KMS-11 (cell line): ENCODE measurements around the gene GNPNAT1.

Experiments used
- H2AFZ ChIP-seq: fragments of 200-600 bp; sonication (generic); 2 replicates; pipeline ENCODE4 v1.6.1; 2016; ENCODE audit warnings: antibody characterized with exemption, mixed run types, low read depth
- H3K27ac ChIP-seq: fragments of 200-600 bp; sonication (generic); 2 replicates; pipeline ENCODE4 v1.6.1; 2016; ENCODE audit warnings: mild to moderate bottlenecking, mixed run types
- H3K27me3 ChIP-seq: fragments of 200-600 bp; sonication (generic); 2 replicates; pipeline ENCODE4 v1.6.1; 2017; ENCODE audit warnings: mild to moderate bottlenecking, low read depth, mixed run types, moderate library complexity; ENCODE audit not compliant: insufficient read depth
- H3K36me3 ChIP-seq: fragments of 200-600 bp; sonication (generic); 2 replicates; pipeline ENCODE4 v1.6.1; 2017; ENCODE audit warnings: mild to moderate bottlenecking, mixed run types; ENCODE audit not compliant: insufficient read depth
- H3K4me1 ChIP-seq: fragments of 200-600 bp; sonication (generic); 2 replicates; pipeline ENCODE4 v1.6.1; 2016; ENCODE audit warnings: mild to moderate bottlenecking, low read depth, mixed run types; ENCODE audit not compliant: poor library complexity, severe bottlenecking
- H3K4me2 ChIP-seq: fragments of 200-600 bp; sonication (generic); 2 replicates; pipeline ENCODE4 v1.7.0; 2016; ENCODE audit warnings: mild to moderate bottlenecking, mixed run types
- H3K4me3 ChIP-seq: fragments of 200-600 bp; sonication (generic); IDR thresholded peaks from 2 replicates; pipeline ENCODE4 v1.6.1; 2017; ENCODE audit warnings: low read depth, low read length, mixed read lengths; ENCODE audit not compliant: insufficient read depth
- H3K79me2 ChIP-seq: fragments of 200-600 bp; sonication (generic); 2 replicates; pipeline ENCODE4 v1.6.1; 2016; ENCODE audit warnings: low read depth, mixed run types; ENCODE audit not compliant: insufficient read depth
- H3K9ac ChIP-seq: fragments of 200-600 bp; sonication (generic); 2 replicates; pipeline ENCODE4 v1.6.1; 2016; ENCODE audit warnings: mild to moderate bottlenecking, mixed run types
- H4K20me1 ChIP-seq: fragments of 200-600 bp; sonication (generic); 2 replicates; pipeline ENCODE4 v1.6.1; 2016; ENCODE audit warnings: mild to moderate bottlenecking, mixed run types; ENCODE audit not compliant: insufficient read depth
- TF ChIP-seq, protein P1 (sequence below): fragments of 200-600 bp; sonication (generic); conservative IDR thresholded peaks from 2 replicates; pipeline ENCODE4 v1.6.1; 2017; ENCODE audit warnings: low read depth, mild to moderate bottlenecking, antibody characterized with exemption, low read length, moderate library complexity, mixed read lengths

Gene GNPNAT1

GRCh38 chr14:52798826-52799225 lies 7.4 kb upstream of the GNPNAT1 start:
- Histone ChIP-seq H3K4me3 (no peak overlapping the region), H4K20me1 (no peaks in the 10 kb centered on the region), H3K79me2 (no peaks in the 10 kb centered on the region), H3K36me3 (no peaks in the 10 kb centered on the region), H3K27ac (no peak overlapping the region), H3K4me1 (no peaks in the 10 kb centered on the region), H3K4me2 (no peak overlapping the region), H2AFZ (no peak overlapping the region), H3K9ac (no peak overlapping the region), H3K27me3 (no peaks in the 10 kb centered on the region)
- TF ChIP-seq, protein P1, sequence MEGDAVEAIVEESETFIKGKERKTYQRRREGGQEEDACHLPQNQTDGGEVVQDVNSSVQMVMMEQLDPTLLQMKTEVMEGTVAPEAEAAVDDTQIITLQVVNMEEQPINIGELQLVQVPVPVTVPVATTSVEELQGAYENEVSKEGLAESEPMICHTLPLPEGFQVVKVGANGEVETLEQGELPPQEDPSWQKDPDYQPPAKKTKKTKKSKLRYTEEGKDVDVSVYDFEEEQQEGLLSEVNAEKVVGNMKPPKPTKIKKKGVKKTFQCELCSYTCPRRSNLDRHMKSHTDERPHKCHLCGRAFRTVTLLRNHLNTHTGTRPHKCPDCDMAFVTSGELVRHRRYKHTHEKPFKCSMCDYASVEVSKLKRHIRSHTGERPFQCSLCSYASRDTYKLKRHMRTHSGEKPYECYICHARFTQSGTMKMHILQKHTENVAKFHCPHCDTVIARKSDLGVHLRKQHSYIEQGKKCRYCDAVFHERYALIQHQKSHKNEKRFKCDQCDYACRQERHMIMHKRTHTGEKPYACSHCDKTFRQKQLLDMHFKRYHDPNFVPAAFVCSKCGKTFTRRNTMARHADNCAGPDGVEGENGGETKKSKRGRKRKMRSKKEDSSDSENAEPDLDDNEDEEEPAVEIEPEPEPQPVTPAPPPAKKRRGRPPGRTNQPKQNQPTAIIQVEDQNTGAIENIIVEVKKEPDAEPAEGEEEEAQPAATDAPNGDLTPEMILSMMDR, result no peak

DNA sequence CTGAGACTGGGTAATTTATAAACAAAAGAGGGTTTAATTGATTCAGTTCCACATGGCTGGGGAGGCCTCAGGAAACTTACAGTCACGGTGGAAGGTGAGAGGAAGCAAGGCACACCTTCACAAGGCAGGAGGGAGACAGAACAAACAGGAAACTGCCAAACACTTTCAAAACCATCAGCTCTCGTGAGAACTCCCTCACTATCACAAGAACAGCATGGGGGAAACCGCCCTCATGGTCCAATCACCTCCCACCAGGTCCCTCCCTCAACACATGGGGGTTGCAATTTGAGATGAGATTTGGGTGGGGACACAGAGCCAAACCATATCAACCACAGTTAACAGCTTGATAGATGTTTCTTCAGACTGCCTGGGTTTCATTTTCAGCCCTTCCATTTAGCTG lies 6.2 kb upstream of the GNPNAT1 start:
- Histone ChIP-seq H4K20me1 (no peaks in the 10 kb centered on the region), H3K4me2 (no peak overlapping the region), H3K27me3 (no peaks in the 10 kb centered on the region), H3K9ac (no peak overlapping the region), H2AFZ (no peak overlapping the region), H3K36me3 (no peaks in the 10 kb centered on the region), H3K27ac (no peak overlapping the region), H3K4me3 (no peak overlapping the region), H3K4me1 (no peaks in the 10 kb centered on the region), H3K79me2 (no peaks in the 10 kb centered on the region)
- TF ChIP-seq, protein P1, result no peak

GRCh38 chr14:52793061-52793460 lies 1.7 kb upstream of the GNPNAT1 start:
- H3K9ac ChIP-seq, result no peak overlapping the region
- TF ChIP-seq, protein P1, result no peak
- no peak overlapping the region for H2AFZ ChIP-seq
- H3K36me3 ChIP-seq, result no peaks in the 10 kb centered on the region
- no peaks in the 10 kb centered on the region for H4K20me1 ChIP-seq
- H3K27ac ChIP-seq, result no peak overlapping the region
- no peak overlapping the region for H3K4me3 ChIP-seq
- H3K4me2 ChIP-seq, result no peak overlapping the region
- no peaks in the 10 kb centered on the region for H3K27me3 ChIP-seq
- H3K79me2 ChIP-seq, result peaks cover 29% of the 10 kb centered on the region
- H3K4me1 ChIP-seq, result peaks cover 20% of the 10 kb centered on the region

DNA sequence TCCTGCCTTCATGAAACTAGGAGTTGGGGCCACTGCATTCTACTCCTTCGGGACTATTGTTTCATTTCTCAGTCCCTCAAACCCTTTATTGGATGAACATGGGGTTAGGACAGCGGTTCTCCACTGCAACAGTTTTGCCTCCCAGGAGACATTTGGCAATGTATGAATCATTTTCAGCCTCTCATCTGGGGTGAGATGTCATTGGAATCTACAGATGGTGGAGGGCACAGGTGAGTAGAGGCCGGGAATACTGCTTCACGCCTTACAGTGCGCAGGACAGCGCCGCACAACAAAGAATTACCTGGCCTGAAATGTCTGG lies 649 bp upstream of the GNPNAT1 start:
- TF ChIP-seq, protein P1, result no peak
- H2AFZ ChIP-seq, result peak overlapping the region; percentile 94
- H3K27me3 ChIP-seq, result no peaks in the 10 kb centered on the region
- H3K4me3 ChIP-seq, result no peak overlapping the region
- H3K79me2 ChIP-seq, result peaks cover 30% of the 10 kb centered on the region
- H3K27ac ChIP-seq, result no peak overlapping the region
- H3K4me1 ChIP-seq, result peaks cover 26% of the 10 kb centered on the region
- H3K36me3 ChIP-seq, result no peaks in the 10 kb centered on the region
- no peak overlapping the region; the same call in 1 of the 2 replicates for H3K9ac ChIP-seq
- H3K4me2 ChIP-seq, result peak overlapping the region; percentile 86
- no peaks in the 10 kb centered on the region for H4K20me1 ChIP-seq

DNA sequence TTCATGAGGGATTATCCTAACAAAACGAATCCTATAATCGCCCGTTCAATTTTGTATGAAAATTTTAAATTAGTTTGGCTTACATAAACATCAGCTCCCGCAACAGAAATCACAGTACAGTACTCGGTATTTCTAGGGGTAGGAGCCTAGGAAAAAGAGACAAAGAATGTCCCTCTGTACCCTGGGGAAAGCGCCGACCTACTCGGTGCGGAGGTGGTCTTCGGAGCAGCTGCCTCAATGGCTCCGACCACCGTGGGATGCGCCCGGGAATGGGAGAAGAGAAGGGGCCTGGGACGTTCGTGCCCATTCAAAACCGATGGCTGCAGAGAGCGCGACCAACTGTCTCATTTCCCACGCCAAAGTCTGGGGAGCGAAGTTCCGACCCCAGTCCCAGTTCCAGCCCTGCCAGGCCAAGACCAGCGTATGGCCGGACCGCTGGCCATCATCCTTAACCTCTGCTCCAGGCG lies 618 bp downstream of the GNPNAT1 start:
- TF ChIP-seq, protein P1, result no peak
- no peaks in the 10 kb centered on the region for H3K27me3 ChIP-seq
- H3K9ac ChIP-seq, result peak overlapping the region; percentile 72
- peak overlapping the region; percentile 56 for H3K27ac ChIP-seq
- peaks cover 27% of the 10 kb centered on the region for H3K4me1 ChIP-seq
- no peaks in the 10 kb centered on the region for H3K36me3 ChIP-seq
- peak overlapping the region; percentile 80 for H3K4me2 ChIP-seq
- no peaks in the 10 kb centered on the region for H4K20me1 ChIP-seq
- H3K79me2 ChIP-seq, result peaks cover 30% of the 10 kb centered on the region
- no peak overlapping the region for H3K4me3 ChIP-seq
- H2AFZ ChIP-seq, result peak overlapping the region; percentile 54; the same call in 1 of the 2 replicates
